CD4-positive, alpha-beta T cell (primary cell): ENCODE measurements around the gene NOL8. TPM values are rescaled to one million over a fixed set of nuclear protein-coding genes. Genes with fewer than 3 reads are reported as not detected.

ENCODE experiments used
- ATAC-seq: fragments of 200-7000 bp; cut with Tn5 transposase; one replicate; pipeline ENCODE4 v1.10.0; 2022; ENCODE audit warnings: mild to moderate bottlenecking; ENCODE audit not compliant: poor library complexity
- CTCF ChIA-PET: fragments of 350-600 bp; sonication (Branson Sonifier 250); formaldehyde crosslinking; loops from one replicate; lab custom pipeline; 2021; ENCODE audit warnings: antibody characterized with exemption, inconsistent platforms; lab: Charles Lee
- POLR2A ChIA-PET: fragments of 350-600 bp; sonication (Branson Sonifier 250); formaldehyde crosslinking; loops from one replicate; lab custom pipeline; 2021; ENCODE audit warnings: antibody characterized with exemption, inconsistent platforms; lab: Charles Lee
- DNase-seq, 14 experiments: peaks; one replicate each; pipeline ENCODE4 v3.0.0-alpha.2; 2013 to 2020; ENCODE audit warnings: mixed read lengths in 2 of 14
- H3K27ac ChIP-seq, 2 donors: one replicate each; pipeline versions ENCODE4 v1.5.1 to v1.7.0; 2013; ENCODE audit warnings: low read length in 2 of 2, low read depth in 1 of 2, mild to moderate bottlenecking in 1 of 2
- H3K27me3 ChIP-seq, 2 experiments: 1 replicate in 1 of 2; 2 replicates in 1 of 2; pipeline versions ENCODE4 v1.6.1 to v1.7.0; 2013; ENCODE audit warnings: low read length in 2 of 2, control low read depth in 1 of 2, mild to moderate bottlenecking in 1 of 2, moderate library complexity in 1 of 2; ENCODE audit not compliant: insufficient read depth in 2 of 2, control insufficient read depth in 1 of 2
- H3K36me3 ChIP-seq: one replicate; pipeline ENCODE4 v1.6.1; 2013; ENCODE audit warnings: low read length, control low read depth; ENCODE audit not compliant: insufficient read depth
- H3K4me1 ChIP-seq: one replicate; pipeline ENCODE4 v1.6.1; 2013; ENCODE audit warnings: low read length, control low read depth; ENCODE audit not compliant: insufficient read depth
- H3K4me3 ChIP-seq: one replicate; pipeline ENCODE4 v1.5.1; 2013; ENCODE audit warnings: mild to moderate bottlenecking, low read length, moderate library complexity
- H3K9me3 ChIP-seq, 2 experiments: 1 replicate in 1 of 2; 2 replicates in 1 of 2; pipeline versions ENCODE4 v1.6.1 to v1.7.0; 2013; ENCODE audit warnings: low read length in 2 of 2, mild to moderate bottlenecking in 2 of 2, control low read depth in 1 of 2, moderate library complexity in 1 of 2; ENCODE audit not compliant: control insufficient read depth in 1 of 2, insufficient read depth in 1 of 2
- H3K27ac Mint-ChIP-seq: one replicate; pipeline ENCODE4 v1.8.0; 2020; ENCODE audit warnings: mixed read lengths
- H3K27me3 Mint-ChIP-seq: one replicate; pipeline ENCODE4 v1.8.0; 2021; ENCODE audit warnings: mixed read lengths
- H3K36me3 Mint-ChIP-seq: one replicate; pipeline ENCODE4 v1.8.0; 2021; ENCODE audit warnings: low read depth, mixed read lengths
- H3K4me1 Mint-ChIP-seq: one replicate; pipeline ENCODE4 v1.8.0; 2021; ENCODE audit warnings: low read depth, mixed read lengths
- H3K4me3 Mint-ChIP-seq: one replicate; pipeline ENCODE4 v1.8.0; 2020; ENCODE audit warnings: mild to moderate bottlenecking, mixed read lengths
- H3K9me3 Mint-ChIP-seq: one replicate; pipeline ENCODE4 v1.8.0; 2020; ENCODE audit warnings: mixed read lengths
- CTCF ChIP-seq: fragments of 200-600 bp; IDR thresholded peaks from one replicate; pipeline ENCODE4 v1.8.0; 2022; ENCODE audit warnings: antibody characterized with exemption, mild to moderate bottlenecking
- intact Hi-C, 2 experiments: fragments of 100-400 bp; cut with DNase I in 1 of 2; cut with micrococcal nuclease in 1 of 2; formaldehyde crosslinking; loops; one replicate each; pipeline versions ENCODE4 v1.15.1 to v1.9.0; 2023 to 2025; cut with DNase I, micrococcal nuclease
- total RNA-seq, 174 experiments: library from RNA in 2 of 174; stranded (reverse) in 2 of 174; gene quantifications; one replicate each; pipeline ENCODE4 v1.2.3 and lab custom pipeline; 2021 to 2026

The NOL8 gene
- total RNA-seq, 2 experiments from 2014 or later: 55.9 to 65.7 TPM

GRCh38 chr9:92325991-92326500, 896 bp upstream of the NOL8 start:
- CTCF ChIA-PET: no interaction called here
- Mint-ChIP-seq H3K36me3 (peaks cover 41% of the 10 kb centered on the region), H3K9me3 (no peaks in the 10 kb centered on the region), H3K4me3 (peak overlapping the region; percentile 96), H3K27me3 (no peaks in the 10 kb centered on the region), H3K27ac (peak overlapping the region; percentile 94), H3K4me1 (peaks cover 40% of the 10 kb centered on the region)
- intact Hi-C loops: loop anchor here (1.0 to 10.0 kb wide), 10 partner anchors 33 to 1931 kb away; partner anchors contain the start of genes IARS1 (in 2 of the 2), IPPK (in 2 of the 2), BICD2 (in 1 of the 2) and PHF2 (in 1 of the 2)
- H3K36me3 ChIP-seq: peaks cover 21% of the 10 kb centered on the region
- no peaks in the 10 kb centered on the region for H3K27me3 ChIP-seq
- DNase-seq (no peak), ATAC-seq (peak; percentile 2)
- peak overlapping the region; percentile 94 to 97 for H3K27ac ChIP-seq
- peaks cover 13% of the 10 kb centered on the region for H3K4me1 ChIP-seq
- H3K9me3 ChIP-seq: no peaks in the 10 kb centered on the region
- POLR2A ChIA-PET: interaction anchor here (0.6 to 2.0 kb wide), 10 partner anchors 20 to 438 kb away, joined by 3 to 19 read pairs (median 4); partner anchors contain the start of genes IARS1, IPPK, OGN and SPTLC1
- peak overlapping the region; percentile 69 for H3K4me3 ChIP-seq
- no peak for TF ChIP-seq CTCF

GRCh38 chr9:92324889-92325268, 271 bp downstream of the NOL8 start:
- no peaks in the 10 kb centered on the region for H3K9me3 Mint-ChIP-seq
- Histone ChIP-seq H3K9me3 (no peaks in the 10 kb centered on the region), H3K4me3 (peak overlapping the region; percentile 69), H3K27ac (peak overlapping the region; percentile 94 to 97), H3K27me3 (no peaks in the 10 kb centered on the region), H3K4me1 (peaks cover 13% of the 10 kb centered on the region), H3K36me3 (peaks cover 29% of the 10 kb centered on the region)
- no peaks in the 10 kb centered on the region for H3K27me3 Mint-ChIP-seq
- peak overlapping the region; percentile 96 for H3K4me3 Mint-ChIP-seq
- H3K27ac Mint-ChIP-seq: peak overlapping the region; percentile 94
- intact Hi-C loops: loop anchor here (1.0 to 10.0 kb wide), 10 partner anchors 32 to 1932 kb away; partner anchors contain the start of genes IARS1 (in 2 of the 2), IPPK (in 2 of the 2), BICD2 (in 1 of the 2) and PHF2 (in 1 of the 2)
- DNase-seq: peak in 1 of 14 experiments; percentile 42
- H3K4me1 Mint-ChIP-seq: peaks cover 40% of the 10 kb centered on the region
- ATAC-seq: no peak
- H3K36me3 Mint-ChIP-seq: peaks cover 49% of the 10 kb centered on the region
- no peak for TF ChIP-seq CTCF
- ChIA-PET CTCF (no interaction called here), POLR2A (interaction anchor here (0.5 to 2.0 kb wide), 8 partner anchors 18 to 448 kb away, joined by 3 to 19 read pairs (median 5); partner anchors contain the start of genes IARS1, IPPK, OGN and SPTLC1)

- Mint-ChIP-seq H3K36me3 (peaks cover 53% of the 10 kb centered on the region), H3K4me1 (peaks cover 40% of the 10 kb centered on the region), H3K27ac (peak overlapping the region; percentile 94), H3K9me3 (no peaks in the 10 kb centered on the region), H3K4me3 (peak overlapping the region; percentile 96), H3K27me3 (no peaks in the 10 kb centered on the region)
- H3K9me3 ChIP-seq: no peaks in the 10 kb centered on the region
- ChIA-PET POLR2A (interaction anchor here (0.6 to 1.4 kb wide), 2 partner anchors 22 to 204 kb away, joined by 3 to 4 read pairs; no protein-coding TSS in a partner anchor), CTCF (no interaction called here)
- H3K4me3 ChIP-seq: peak overlapping the region; percentile 69
- peaks cover 13% of the 10 kb centered on the region for H3K4me1 ChIP-seq
- intact Hi-C loops: loop anchor here (2.0 to 10.0 kb wide), 3 partner anchors 32 to 1250 kb away; partner anchors contain the start of genes IARS1 (in 1 of the 2) and PHF2 (in 1 of the 2)
- no peak for ATAC-seq
- DNase-seq: peak in 1 of 14 experiments; percentile 7
- peak overlapping the region; percentile 94 to 97 for H3K27ac ChIP-seq
- TF ChIP-seq CTCF: no peak
- peaks cover 33% of the 10 kb centered on the region for H3K36me3 ChIP-seq
- no peaks in the 10 kb centered on the region for H3K27me3 ChIP-seq
These were observed 719 bp downstream of the NOL8 start for GRCh38 chr9:92324431-92324830.
